H54 (cell line): ENCODE results near the gene DCAF17.

Source experiments
- DNase-seq: peaks from one replicate; pipeline ENCODE4 v3.0.0; 2011; ENCODE audit warnings: low spot score, mixed read lengths; ENCODE audit not compliant: insufficient read length
- FAIRE-seq: peaks from 3 replicates; lab custom pipeline; 2011; peaks lifted over from hg19 to GRCh38; lab: Jason Lieb, UNC
- POLR2A ChIP-seq: IDR thresholded peaks from 2 replicates; pipeline ENCODE4 v1.6.1; 2011; ENCODE audit warnings: low read depth, mild to moderate bottlenecking, low read length

The DCAF17 gene

GRCh38 chr2:171434013-171434989 lies at the start of gene DCAF17:
Gene DCAF17 (plus strand): TSS chr2:171434226. CDS start chr2:171434578, 352 bp downstream.
- peak; percentile 86 for DNase-seq
- peak; percentile 93 for FAIRE-seq
- TF ChIP-seq POLR2A, result peak; percentile 38; the same call in 1 of the 2 replicates

GRCh38 chr2:171386627-171387026 lies 47.4 kb upstream of the DCAF17 start:
- DNase-seq, result no peak
- TF ChIP-seq POLR2A, result no peak
- FAIRE-seq, result no peak

- FAIRE-seq (no peak), DNase-seq (no peak)
- no peak for TF ChIP-seq POLR2A
Measured at GRCh38 chr2:171387052-171387451, 47.0 kb upstream of the DCAF17 start.

GRCh38 chr2:171389325-171389724 lies 44.7 kb upstream of the DCAF17 start:
- DNase-seq (no peak), FAIRE-seq (no peak)
- no peak for TF ChIP-seq POLR2A

- FAIRE-seq, result no peak
- no peak for TF ChIP-seq POLR2A
- DNase-seq, result no peak
Measured at GRCh38 chr2:171389780-171390179, 44.2 kb upstream of the DCAF17 start.

GRCh38 chr2:171390941-171391516 lies 43.0 kb upstream of the DCAF17 start:
- TF ChIP-seq POLR2A, result no peak
- DNase-seq (no peak), FAIRE-seq (peak; percentile 58)

- no peak for DNase-seq
- FAIRE-seq, result peak; percentile 72
- no peak for TF ChIP-seq POLR2A
Measured at GRCh38 chr2:171391532-171391931, 42.5 kb upstream of the DCAF17 start.

- DNase-seq (no peak), FAIRE-seq (no peak)
- TF ChIP-seq POLR2A, result no peak
Measured at GRCh38 chr2:171393487-171393886, 40.5 kb upstream of the DCAF17 start.

- FAIRE-seq (no peak), DNase-seq (no peak)
- TF ChIP-seq POLR2A, result no peak
Measured at GRCh38 chr2:171394164-171394740, 39.8 kb upstream of the DCAF17 start.

- TF ChIP-seq POLR2A, result no peak
- FAIRE-seq (peak; percentile 45), DNase-seq (no peak)
Measured at GRCh38 chr2:171399292-171399691, 34.7 kb upstream of the DCAF17 start.

GRCh38 chr2:171400395-171400794 lies 33.6 kb upstream of the DCAF17 start:
- no peak for TF ChIP-seq POLR2A
- peak; percentile 27 for FAIRE-seq

GRCh38 chr2:171401947-171402346 lies 32.1 kb upstream of the DCAF17 start:
- FAIRE-seq (no peak), DNase-seq (no peak)
- no peak for TF ChIP-seq POLR2A

More at GRCh38 chr2:171400395-171400794, 33.6 kb upstream of the DCAF17 start:
- DNase-seq, result no peak

- no peak for TF ChIP-seq POLR2A
- FAIRE-seq (peak; percentile 74), DNase-seq (no peak)
Measured at GRCh38 chr2:171402906-171403580, 31.0 kb upstream of the DCAF17 start.

GRCh38 chr2:171404261-171404660 lies 29.8 kb upstream of the DCAF17 start:
- FAIRE-seq (peak; percentile 93), DNase-seq (no peak)

More at GRCh38 chr2:171404261-171404660, 29.8 kb upstream of the DCAF17 start:
- TF ChIP-seq POLR2A, result no peak
